H1 (cell line): ENCODE measurements around the gene NOC4L. TPM values are rescaled to one million over a fixed set of nuclear protein-coding genes. Genes with fewer than 3 reads are reported as not detected.

Experiments
- CTCF ChIA-PET: fragments of 300-600 bp; sonication (Branson Sonifier 250); formaldehyde crosslinking; loops from one replicate; lab custom pipeline; 2021; ENCODE audit not compliant: partially characterized antibody; lab: Charles Lee
- POLR2A ChIA-PET: fragments of 300-600 bp; sonication (Branson Sonifier 250); formaldehyde crosslinking; loops from one replicate; lab custom pipeline; 2021; ENCODE audit warnings: inconsistent platforms; ENCODE audit not compliant: partially characterized antibody; lab: Charles Lee
- DNase-seq, 2 experiments: peaks; one replicate each; pipeline versions ENCODE4 v3.0.0 to v3.0.0-alpha.2; 2010 to 2022; ENCODE audit warnings: low spot score in 2 of 2, low read depth in 1 of 2, mixed read lengths in 1 of 2
- FAIRE-seq: peaks from 2 replicates; lab custom pipeline; 2011; peaks lifted over from hg19 to GRCh38; lab: Jason Lieb, UNC
- H2AFZ ChIP-seq: 2 replicates; pipeline ENCODE4 v1.8.1; 2012; ENCODE audit warnings: low read length, inconsistent platforms
- H2AK5ac ChIP-seq: 2 replicates; pipeline ENCODE4 v1.6.1; 2013; ENCODE audit warnings: low read depth, low read length
- H2BK120ac ChIP-seq: replicated peaks from 2 replicates; pipeline ENCODE3; 2013; ENCODE audit warnings: low read depth, low read length, inconsistent platforms
- H2BK12ac ChIP-seq: 2 replicates; pipeline ENCODE4 v1.6.1; 2013; ENCODE audit warnings: low read depth, low read length
- H2BK15ac ChIP-seq: 2 replicates; pipeline ENCODE4 v1.6.1; 2013; ENCODE audit warnings: low read length
- H2BK20ac ChIP-seq: 2 replicates; pipeline ENCODE4 v1.6.1; 2013; ENCODE audit warnings: low read length
- H2BK5ac ChIP-seq: 2 replicates; pipeline ENCODE4 v1.6.1; 2013; ENCODE audit warnings: low read depth, low read length
- H3K14ac ChIP-seq: 2 replicates; pipeline ENCODE4 v1.6.1; 2013; ENCODE audit warnings: inconsistent platforms; ENCODE audit not compliant: insufficient read length
- H3K18ac ChIP-seq: 2 replicates; pipeline ENCODE4 v1.6.1; 2013; ENCODE audit warnings: low read length; ENCODE audit errors: extremely low read depth
- H3K23ac ChIP-seq: 2 replicates; pipeline ENCODE4 v1.6.1; 2013; ENCODE audit warnings: inconsistent platforms; ENCODE audit not compliant: insufficient read length
- H3K23me2 ChIP-seq: 2 replicates; pipeline ENCODE4 v1.6.1; 2013; ENCODE audit warnings: low read depth, low read length
- H3K27ac ChIP-seq: 2 replicates; pipeline ENCODE4 v1.6.1; 2011; ENCODE audit warnings: low read depth, low read length, inconsistent platforms
- H3K27me3 ChIP-seq, 4 experiments: replicated peaks in 1 of 4; 1 replicate in 1 of 4; 2 replicates in 3 of 4; pipeline versions ENCODE4 v1.6.1 to v1.8.1; 2011 to 2013; ENCODE audit warnings: low read length in 3 of 4, mild to moderate bottlenecking in 3 of 4, inconsistent platforms in 2 of 4, mixed read lengths in 2 of 4, moderate library complexity in 1 of 4; ENCODE audit not compliant: control insufficient read depth in 3 of 4, insufficient read depth in 3 of 4; ENCODE audit errors: extremely low read depth in 1 of 4
- H3K36me3 ChIP-seq, 4 experiments: 2 replicates each; pipeline versions ENCODE4 v1.6.1 to v1.8.1; 2011 to 2013; ENCODE audit warnings: mild to moderate bottlenecking in 4 of 4, low read length in 3 of 4, moderate library complexity in 2 of 4, control low read depth in 1 of 4, inconsistent platforms in 1 of 4; ENCODE audit not compliant: insufficient read depth in 4 of 4, control insufficient read depth in 2 of 4
- H3K4ac ChIP-seq: replicated peaks from 2 replicates; pipeline ENCODE3; 2013; ENCODE audit warnings: low read length, low read depth, mixed read lengths, inconsistent platforms; ENCODE audit not compliant: insufficient read length
- H3K4me1 ChIP-seq, 4 experiments: replicated peaks in 1 of 4; 1 replicate in 1 of 4; 2 replicates in 3 of 4; pipeline versions ENCODE4 v1.6.1 to v1.8.1; 2011 to 2013; ENCODE audit warnings: low read length in 3 of 4, inconsistent platforms in 2 of 4, mixed read lengths in 1 of 4; ENCODE audit not compliant: insufficient read depth in 4 of 4, control insufficient read depth in 3 of 4
- H3K4me2 ChIP-seq, 2 experiments: 2 replicates each; pipeline versions ENCODE4 v1.6.1 to v1.8.1; 2011 to 2013; ENCODE audit warnings: low read depth in 2 of 2, low read length in 2 of 2, control low read depth in 1 of 2, inconsistent platforms in 1 of 2, mild to moderate bottlenecking in 1 of 2; ENCODE audit not compliant: insufficient read depth in 1 of 2
- H3K4me3 ChIP-seq, 4 experiments: fragments of 200-600, 300-600 bp in 1 of 4; sonication (generic), shearing (Covaris generic), sonication (Bioruptor Twin) in 1 of 4; 2 replicates each; pipeline versions ENCODE4 v1.5.1 to v1.8.1; 2011 to 2016; ENCODE audit warnings: low read length in 4 of 4, low read depth in 3 of 4, control low read depth in 2 of 4, inconsistent platforms in 2 of 4, mild to moderate bottlenecking in 2 of 4, mixed read lengths in 1 of 4, moderate library complexity in 1 of 4; ENCODE audit not compliant: insufficient read depth in 2 of 4; ENCODE audit errors: extremely low read depth in 1 of 4
- H3K56ac ChIP-seq: replicated peaks from 2 replicates; pipeline ENCODE3; 2013; ENCODE audit warnings: low read depth, mild to moderate bottlenecking, mixed read lengths, low read length, inconsistent platforms; ENCODE audit not compliant: insufficient read length
- H3K79me1 ChIP-seq: 2 replicates; pipeline ENCODE4 v1.6.1; 2013; ENCODE audit warnings: low read depth, low read length, control low read depth
- H3K79me2 ChIP-seq, 2 experiments: 2 replicates each; pipeline versions ENCODE4 v1.6.1 to v1.8.1; 2012 to 2013; ENCODE audit warnings: low read length in 2 of 2, mild to moderate bottlenecking in 2 of 2, inconsistent platforms in 1 of 2; ENCODE audit not compliant: insufficient read depth in 2 of 2, control insufficient read depth in 1 of 2
- H3K9ac ChIP-seq, 4 experiments: replicated peaks in 1 of 4; 1 replicate in 1 of 4; 2 replicates in 3 of 4; pipeline versions ENCODE4 v1.6.1 to v1.8.1; 2011 to 2013; ENCODE audit warnings: low read depth in 3 of 4, low read length in 3 of 4, control low read depth in 2 of 4, mild to moderate bottlenecking in 2 of 4, moderate library complexity in 2 of 4, inconsistent platforms in 1 of 4; ENCODE audit errors: extremely low read depth in 1 of 4
- H3K9me3 ChIP-seq, 2 experiments: 2 replicates each; pipeline versions ENCODE4 v1.6.1 to v1.8.1; 2012 to 2013; ENCODE audit warnings: mild to moderate bottlenecking in 2 of 2, moderate library complexity in 2 of 2, control low read depth in 1 of 2, inconsistent platforms in 1 of 2, low read depth in 1 of 2, low read length in 1 of 2, mixed read lengths in 1 of 2; ENCODE audit not compliant: insufficient read depth in 2 of 2
- H4K20me1 ChIP-seq, 2 experiments: replicated peaks in 1 of 2; 2 replicates each; pipeline versions ENCODE3 to v1.8.1; 2011 to 2013; ENCODE audit warnings: inconsistent platforms in 2 of 2, low read length in 2 of 2, mild to moderate bottlenecking in 1 of 2; ENCODE audit not compliant: insufficient read depth in 2 of 2, control insufficient read depth in 1 of 2
- H4K5ac ChIP-seq: 2 replicates; pipeline ENCODE4 v1.6.1; 2013; ENCODE audit warnings: low read length, low read depth, mixed read lengths, inconsistent platforms; ENCODE audit not compliant: insufficient read length
- H4K8ac ChIP-seq: 2 replicates; pipeline ENCODE4 v1.8.0; 2013; ENCODE audit warnings: mild to moderate bottlenecking, moderate library complexity, low read length, inconsistent platforms; ENCODE audit not compliant: insufficient read depth; ENCODE audit errors: extremely low read depth
- H4K91ac ChIP-seq: replicated peaks from 2 replicates; pipeline ENCODE3; 2013; ENCODE audit warnings: low read length, mixed read lengths, inconsistent platforms; ENCODE audit not compliant: insufficient read length
- ASH2L ChIP-seq: fragments of 200-600, 300-600 bp; sonication (generic); IDR thresholded peaks from one replicate; pipeline ENCODE4 v1.7.1; 2017; ENCODE audit warnings: low read length
- ATF3 ChIP-seq: IDR thresholded peaks from 2 replicates; pipeline ENCODE4 v1.6.1; 2011; ENCODE audit warnings: low read depth, mild to moderate bottlenecking, low read length; ENCODE audit not compliant: insufficient read depth
- CBX5 ChIP-seq: fragments of 300-800, 300-1000 bp; sonication (generic); IDR thresholded peaks from 2 replicates; pipeline ENCODE4 v1.7.1; 2016; ENCODE audit warnings: antibody characterized with exemption, low read length, low read depth
- CBX8 ChIP-seq: fragments of 300-800, 300-1000 bp; sonication (generic); IDR thresholded peaks from 2 replicates; pipeline ENCODE4 v1.7.1; 2016; ENCODE audit warnings: low read depth, low read length, borderline replicate concordance
- EGR1 ChIP-seq: IDR thresholded peaks from 2 replicates; pipeline ENCODE4 v1.6.1; 2011; ENCODE audit warnings: low read depth, low read length, borderline replicate concordance
- FOSL1 ChIP-seq: IDR thresholded peaks from 2 replicates; pipeline ENCODE4 v1.6.1; 2011; ENCODE audit warnings: mild to moderate bottlenecking, low read depth, low read length, moderate library complexity; ENCODE audit not compliant: insufficient read depth
- KDM4A ChIP-seq: IDR thresholded peaks from one replicate; pipeline ENCODE4 v1.7.1; 2012; ENCODE audit warnings: low read depth, mild to moderate bottlenecking, moderate library complexity, low read length, inconsistent platforms; ENCODE audit not compliant: severe bottlenecking
- MAFK ChIP-seq: IDR thresholded peaks from 2 replicates; pipeline ENCODE4 v1.6.1; 2012; ENCODE audit warnings: low read depth, mild to moderate bottlenecking, improper control_type of control experiment, low read length
- RBBP5 ChIP-seq: IDR thresholded peaks from 2 replicates; pipeline ENCODE4 v1.7.1; 2012; ENCODE audit warnings: low read depth, mild to moderate bottlenecking, inconsistent platforms, low read length, moderate library complexity, borderline replicate concordance
- SIRT6 ChIP-seq: IDR thresholded peaks from one replicate; pipeline ENCODE4 v1.7.1; 2012; ENCODE audit warnings: low read length, inconsistent platforms
- SIX5 ChIP-seq: IDR thresholded peaks from 2 replicates; pipeline ENCODE4 v1.6.1; 2011; ENCODE audit warnings: mild to moderate bottlenecking, low read depth, low read length
- SP1 ChIP-seq: IDR thresholded peaks from 2 replicates; pipeline ENCODE4 v1.6.1; 2011; ENCODE audit warnings: low read depth, low read length
- TCF12 ChIP-seq: IDR thresholded peaks from 2 replicates; pipeline ENCODE4 v1.6.1; 2011; ENCODE audit warnings: low read depth, mild to moderate bottlenecking, low read length
- WGBS, 2 experiments: shearing (Covaris generic) in 1 of 2; methylation state at CpG; one replicate each; pipeline versions ENCODE4 v1.1.6 to v1.1.7; 2013 to 2015; ENCODE audit warnings: low lambda C conversion rate in 2 of 2, mixed read lengths in 2 of 2, inconsistent platforms in 1 of 2, low coverage in 1 of 2, missing lambda C conversion rate in 1 of 2; ENCODE audit not compliant: insufficient replicate concordance in 2 of 2, insufficient coverage in 1 of 2, insufficient read length in 1 of 2; ENCODE audit errors: extremely low coverage in 1 of 2, missing lambda C conversion rate in 1 of 2; 5-methylcytosine and 5-hydroxymethylcytosine counted together
- polyA plus RNA-seq, 7 experiments: library from polyadenylated mRNA; depleted of rRNA in 3 of 7; stranded (reverse) in 5 of 7; unstranded in 2 of 7; fragments of >200 nt in 5 of 7; fragments of 200-250 nt in 2 of 7; gene quantifications; 1 replicate in 5 of 7; 2 replicates in 1 of 7; 4 replicates in 1 of 7; pipeline versions ENCODE4 v1.2.1 to v1.2.3, GENCODE V29; 2011 to 2013; ENCODE audit warnings: missing spikeins in 2 of 7, mixed read lengths in 2 of 7
- total RNA-seq: library from RNA; stranded (reverse); fragmentation: NEBNext Ultra II Directional; extraction: Animal tissue kit (Norgen Biotek cat#: 25700); gene quantifications from 2 replicates; pipeline ENCODE4 v1.2.1, GENCODE V29; 2021

NOC4L gene
- total and polyA plus RNA-seq, 2 of the 8 experiments (the other 6 are each of a cell fraction or from before 2014, with no cell fraction given) = 26.8 to 40.3 TPM

GRCh38 chr12:132124766-132125425 lies 19.4 kb upstream of the NOC4L start:
- H3K9me3 ChIP-seq = peaks cover 10 to 19% of the 10 kb centered on the region in 2 experiments
- no peak overlapping the region for H3K4me3 ChIP-seq
- no peak overlapping the region for H2BK5ac ChIP-seq
- no peak overlapping the region for H3K14ac ChIP-seq
- no peak overlapping the region for H4K8ac ChIP-seq
- no peaks in the 10 kb centered on the region for H3K4me1 ChIP-seq
- H4K5ac ChIP-seq = no peak overlapping the region
- no peak overlapping the region for H2BK20ac ChIP-seq
- H3K23me2 ChIP-seq = peaks cover 5% of the 10 kb centered on the region; the same call in 1 of the 2 replicates
- H3K18ac ChIP-seq = no peak overlapping the region
- H4K91ac ChIP-seq = no peak overlapping the region
- no peak overlapping the region for H2BK15ac ChIP-seq
- H4K20me1 ChIP-seq = peaks cover 0 to 4% of the 10 kb centered on the region in 2 experiments
- no peak overlapping the region for H2BK12ac ChIP-seq
- H3K27ac ChIP-seq = no peak overlapping the region
- H2AFZ ChIP-seq = no peak overlapping the region
- no peaks in the 10 kb centered on the region for H3K79me1 ChIP-seq
- H3K9ac ChIP-seq = no peak overlapping the region
- WGBS, 2 experiments = 90% methylated on average over 19 of the region's 19 CpGs; no CpG with 5 or more reads in 1 of the 2 experiments
- H2BK120ac ChIP-seq = no peak overlapping the region
- H3K36me3 ChIP-seq = peaks cover 2 to 37% (median 25%) of the 10 kb centered on the region in 4 experiments; a peak in 6 of 8 replicates
- DNase-seq (no peak), FAIRE-seq (no peak)
- no peak overlapping the region for H3K56ac ChIP-seq
- CTCF ChIA-PET = no interaction called here
- H3K4me2 ChIP-seq = no peak overlapping the region
- no peaks in the 10 kb centered on the region for H3K27me3 ChIP-seq
- POLR2A ChIA-PET = interaction anchor here (0.6 to 1.7 kb wide), 3 partner anchors 9 to 23 kb away, joined by 3 to 8 read pairs (median 4); no protein-coding TSS in a partner anchor
- no peaks in the 10 kb centered on the region for H3K79me2 ChIP-seq
- no peak overlapping the region for H3K23ac ChIP-seq
- H2AK5ac ChIP-seq = no peak overlapping the region
- no peak overlapping the region for H3K4ac ChIP-seq
- TF ChIP-seq ASH2L = no peak
- TF ChIP-seq TCF12 = no peak
- TF ChIP-seq ATF3 = no peak
- no peak for TF ChIP-seq FOSL1
- TF ChIP-seq EGR1 = no peak
- TF ChIP-seq CBX5 = no peak
- TF ChIP-seq RBBP5 = no peak
- no peak for TF ChIP-seq SIRT6
- TF ChIP-seq KDM4A = no peak
- TF ChIP-seq SP1 = no peak
- TF ChIP-seq SIX5 = no peak
- no peak for TF ChIP-seq MAFK
- TF ChIP-seq CBX8 = no peak
